PFSK-1 (cell line): ENCODE results near the gene ZHX3.

Experiments used
- FOXP2 ChIP-seq: optimal IDR thresholded peaks from 2 replicates; pipeline ENCODE3; 2011; ENCODE audit warnings: borderline replicate concordance, control low read depth, inconsistent platforms; ENCODE audit not compliant: insufficient read depth; ENCODE audit errors: extremely low read length, extremely low read depth
- POLR2AphosphoS5 ChIP-seq: IDR thresholded peaks from 2 replicates; pipeline ENCODE4 v1.6.1; 2012; ENCODE audit warnings: low read depth, mild to moderate bottlenecking, control low read depth, low read length, moderate library complexity
- SIN3A ChIP-seq: IDR thresholded peaks from 2 replicates; pipeline ENCODE4 v1.6.1; 2012; ENCODE audit warnings: mild to moderate bottlenecking, low read length, moderate library complexity, borderline replicate concordance; ENCODE audit not compliant: insufficient read depth
- TAF1 ChIP-seq: IDR thresholded peaks from 2 replicates; pipeline ENCODE4 v1.6.1; 2012; ENCODE audit warnings: low read length, control low read depth, borderline replicate concordance; ENCODE audit not compliant: insufficient read depth
- TF ChIP-seq, protein P1 (sequence below), 2 experiments: IDR thresholded peaks; 2 replicates each; pipeline versions ENCODE4 v1.6.1 to v1.8.0; 2011 to 2012; ENCODE audit warnings: low read depth in 2 of 2, low read length in 2 of 2, control low read depth in 1 of 2, inconsistent platforms in 1 of 2, mild to moderate bottlenecking in 1 of 2, moderate library complexity in 1 of 2; ENCODE audit not compliant: insufficient read depth in 1 of 2

DNA sequence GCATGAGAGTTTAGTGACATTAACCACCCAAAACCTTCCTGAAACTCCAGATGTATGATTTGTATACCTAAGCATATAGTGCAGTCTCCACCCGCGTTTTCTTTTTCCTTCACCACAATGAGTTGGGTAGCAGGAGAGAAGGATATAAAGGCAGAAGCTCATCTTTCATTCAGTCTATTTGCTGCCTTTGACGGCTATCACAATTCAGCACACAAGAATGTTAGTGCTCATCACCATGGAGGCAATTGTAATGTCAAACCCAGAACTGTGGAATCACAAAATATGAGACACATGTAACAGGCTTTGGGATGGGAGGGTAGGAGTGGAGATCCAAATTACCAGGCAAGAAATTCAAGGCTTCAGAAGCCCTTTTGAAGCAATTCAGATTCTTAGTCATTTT is 17.6 kb downstream of the ZHX3 start:
- TF ChIP-seq POLR2AphosphoS5 (no peak), SIN3A (no peak), TAF1 (no peak), FOXP2 (no peak)
- TF ChIP-seq, protein P1, sequence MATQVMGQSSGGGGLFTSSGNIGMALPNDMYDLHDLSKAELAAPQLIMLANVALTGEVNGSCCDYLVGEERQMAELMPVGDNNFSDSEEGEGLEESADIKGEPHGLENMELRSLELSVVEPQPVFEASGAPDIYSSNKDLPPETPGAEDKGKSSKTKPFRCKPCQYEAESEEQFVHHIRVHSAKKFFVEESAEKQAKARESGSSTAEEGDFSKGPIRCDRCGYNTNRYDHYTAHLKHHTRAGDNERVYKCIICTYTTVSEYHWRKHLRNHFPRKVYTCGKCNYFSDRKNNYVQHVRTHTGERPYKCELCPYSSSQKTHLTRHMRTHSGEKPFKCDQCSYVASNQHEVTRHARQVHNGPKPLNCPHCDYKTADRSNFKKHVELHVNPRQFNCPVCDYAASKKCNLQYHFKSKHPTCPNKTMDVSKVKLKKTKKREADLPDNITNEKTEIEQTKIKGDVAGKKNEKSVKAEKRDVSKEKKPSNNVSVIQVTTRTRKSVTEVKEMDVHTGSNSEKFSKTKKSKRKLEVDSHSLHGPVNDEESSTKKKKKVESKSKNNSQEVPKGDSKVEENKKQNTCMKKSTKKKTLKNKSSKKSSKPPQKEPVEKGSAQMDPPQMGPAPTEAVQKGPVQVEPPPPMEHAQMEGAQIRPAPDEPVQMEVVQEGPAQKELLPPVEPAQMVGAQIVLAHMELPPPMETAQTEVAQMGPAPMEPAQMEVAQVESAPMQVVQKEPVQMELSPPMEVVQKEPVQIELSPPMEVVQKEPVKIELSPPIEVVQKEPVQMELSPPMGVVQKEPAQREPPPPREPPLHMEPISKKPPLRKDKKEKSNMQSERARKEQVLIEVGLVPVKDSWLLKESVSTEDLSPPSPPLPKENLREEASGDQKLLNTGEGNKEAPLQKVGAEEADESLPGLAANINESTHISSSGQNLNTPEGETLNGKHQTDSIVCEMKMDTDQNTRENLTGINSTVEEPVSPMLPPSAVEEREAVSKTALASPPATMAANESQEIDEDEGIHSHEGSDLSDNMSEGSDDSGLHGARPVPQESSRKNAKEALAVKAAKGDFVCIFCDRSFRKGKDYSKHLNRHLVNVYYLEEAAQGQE (IDR thresholded peaks at IDR 0.05; ENCODE audit: insufficient read depth in 1 of 2, low read depth in 2 of 2, low read length in 2 of 2), result no peak
